K562 (cell line): ENCODE data around the gene CIAO3. TPM values are rescaled to one million over a fixed set of nuclear protein-coding genes. Genes with fewer than 3 reads are reported as not detected.

Experiments used
- ATAC-seq: fragments of 200-7000 bp; cut with Tn5 transposase; 3 replicates; pipeline ENCODE4 v1.9.1; 2020; ENCODE audit warnings: moderate library complexity
- BruUV-seq: library from RNA; stranded (reverse); fragments of 400-500 nt; replicated peaks from 2 replicates; lab custom pipeline; 2021; lab: Mats Ljungman, UMichigan
- CTCF ChIA-PET: fragments of 300-600 bp; formaldehyde crosslinking; extraction: SDS; loops from one replicate; lab custom pipeline; 2021; ENCODE audit warnings: low intra/inter-chr PET ratio; lab: Yijun Ruan, JAX
- POLR2A ChIA-PET: fragments of 300-600, 350-650 bp; sonication (Branson Sonifier 250); formaldehyde crosslinking; extraction: SDS; loops from one replicate; lab custom pipeline; 2021; ENCODE audit warnings: antibody characterized with exemption, inconsistent platforms; lab: Yijun Ruan, JAX
- DNase-seq, 4 experiments: peaks; one replicate each; pipeline versions ENCODE4 v3.0.0 to v3.0.0-alpha.2; 2011 to 2018; ENCODE audit warnings: low spot score in 3 of 4, mixed read lengths in 3 of 4; ENCODE audit errors: extremely low read depth in 1 of 4
- FAIRE-seq: peaks from 2 replicates; lab custom pipeline; 2011; peaks lifted over from hg19 to GRCh38; lab: Jason Lieb, UNC
- H2AFZ ChIP-seq: 2 replicates; pipeline ENCODE4 v1.6.0; 2011; ENCODE audit warnings: low read depth, low read length, control low read depth, inconsistent platforms
- H3K27ac ChIP-seq: fragments of 200-600 bp; 3 replicates; pipeline ENCODE4 v1.8.0; 2011; ENCODE audit warnings: low read depth, mild to moderate bottlenecking, control low read depth, inconsistent platforms, low read length, moderate library complexity, mixed read lengths; ENCODE audit errors: extremely low read depth
- H3K27me3 ChIP-seq, 2 experiments: fragments of 300-600 bp in 1 of 2; 2 replicates in 1 of 2; 3 replicates in 1 of 2; pipeline versions ENCODE4 v1.6.0 to v1.8.0; 2011; ENCODE audit warnings: inconsistent platforms in 2 of 2, low read length in 2 of 2, mild to moderate bottlenecking in 1 of 2, mixed read lengths in 1 of 2, moderate library complexity in 1 of 2; ENCODE audit not compliant: control insufficient read depth in 2 of 2, insufficient read depth in 2 of 2
- H3K36me3 ChIP-seq: fragments of 300-600 bp; 3 replicates; pipeline ENCODE4 v1.8.0; 2011; ENCODE audit warnings: mild to moderate bottlenecking, low read length, inconsistent platforms; ENCODE audit not compliant: control insufficient read depth, insufficient read depth
- H3K4me1 ChIP-seq, 2 experiments: fragments of 200-600 bp in 1 of 2; replicated peaks in 1 of 2; 2 replicates in 1 of 2; 3 replicates in 1 of 2; pipeline versions ENCODE4 v1.5.1 to v1.8.0; 2011; ENCODE audit warnings: inconsistent platforms in 2 of 2, low read length in 2 of 2, mild to moderate bottlenecking in 1 of 2, mixed read lengths in 1 of 2, moderate library complexity in 1 of 2; ENCODE audit not compliant: control insufficient read depth in 2 of 2, insufficient read depth in 2 of 2
- H3K4me2 ChIP-seq: 2 replicates; pipeline ENCODE4 v1.6.1; 2011; ENCODE audit warnings: low read length, control low read depth, inconsistent platforms, mixed read lengths; ENCODE audit not compliant: insufficient read depth
- H3K4me3 ChIP-seq: fragments of 200-600 bp; sonication (generic), shearing (Covaris generic); 2 replicates; pipeline ENCODE4 v1.5.1; 2016; ENCODE audit warnings: control low read depth, inconsistent platforms
- H3K79me2 ChIP-seq: fragments of 200-600 bp; 3 replicates; pipeline ENCODE4 v1.8.0; 2011; ENCODE audit warnings: low read length, inconsistent platforms; ENCODE audit not compliant: control insufficient read depth, insufficient read depth
- H3K9ac ChIP-seq, 2 experiments: 2 replicates each; pipeline versions ENCODE4 v1.6.0 to v1.6.1; 2011; ENCODE audit warnings: low read depth in 2 of 2, low read length in 2 of 2, control low read depth in 1 of 2, inconsistent platforms in 1 of 2, mild to moderate bottlenecking in 1 of 2, mixed read lengths in 1 of 2; ENCODE audit not compliant: insufficient read depth in 1 of 2
- H3K9me1 ChIP-seq: one replicate; pipeline ENCODE4 v1.6.0; 2011; ENCODE audit warnings: inconsistent platforms, mild to moderate bottlenecking, low read length, moderate library complexity; ENCODE audit not compliant: control insufficient read depth, insufficient read depth
- H3K9me3 ChIP-seq: replicated peaks from 2 replicates; pipeline ENCODE4 v1.5.1; 2011; ENCODE audit warnings: low read depth, low read length, inconsistent platforms; ENCODE audit not compliant: control insufficient read depth, insufficient read depth
- H4K20me1 ChIP-seq: replicated peaks from 2 replicates; pipeline ENCODE4 v1.6.1; 2011; ENCODE audit warnings: low read length, inconsistent platforms, mixed read lengths; ENCODE audit not compliant: control insufficient read depth, insufficient read depth
- CBX3 ChIP-seq, 2 experiments: IDR thresholded peaks; 1 replicate in 1 of 2; 2 replicates in 1 of 2; pipeline ENCODE4 v1.6.1; 2012; ENCODE audit warnings: inconsistent platforms in 2 of 2, low read length in 2 of 2, borderline replicate concordance in 1 of 2, control low read depth in 1 of 2
- CCNT2 ChIP-seq: IDR thresholded peaks from 2 replicates; pipeline ENCODE4 v1.6.1; 2011; ENCODE audit warnings: borderline replicate concordance, low read depth, mild to moderate bottlenecking, moderate library complexity, mixed read lengths, low read length; ENCODE audit not compliant: insufficient read length; ENCODE audit errors: extremely low read depth
- ESRRA ChIP-seq: fragments of 450-650 bp; IDR thresholded peaks from 2 replicates; pipeline ENCODE4 v1.6.1; 2014; ENCODE audit warnings: low read depth, mild to moderate bottlenecking, moderate library complexity, borderline replicate concordance
- GABPA ChIP-seq: fragments of 200-800 bp; sonication (Bioruptor generic); conservative IDR thresholded peaks from 2 replicates; pipeline ENCODE4 v1.6.1; 2016; ENCODE audit warnings: low read depth, missing genetic modification characterization, missing compliant biosample characterization
- KDM2B ChIP-seq: fragments of 250-450 bp; sonication (Bioruptor Pico); IDR thresholded peaks from 2 replicates; pipeline ENCODE4 v1.8.0; 2021; ENCODE audit warnings: mild to moderate bottlenecking, moderate library complexity
- MCM5 ChIP-seq: fragments of 450-650 bp; IDR thresholded peaks from 2 replicates; pipeline ENCODE4 v1.6.1; 2016; ENCODE audit warnings: low read depth
- NR2F6 ChIP-seq: fragments of 450-650 bp; formaldehyde crosslinking; IDR thresholded peaks from 2 replicates; pipeline ENCODE4 v1.4.0; 2020; ENCODE audit warnings: mild to moderate bottlenecking
- NR3C1 ChIP-seq: sonication (generic); formaldehyde crosslinking; IDR thresholded peaks from 2 replicates; pipeline ENCODE4 v1.8.1; 2022; ENCODE audit warnings: missing genetic modification reagents
- PRMT5 ChIP-seq: sonication (generic); formaldehyde crosslinking; IDR thresholded peaks from 2 replicates; pipeline ENCODE4 v1.5.0; 2020; ENCODE audit warnings: missing genetic modification reagents
- RB1 ChIP-seq: fragments of 450-650 bp; IDR thresholded peaks from 2 replicates; pipeline ENCODE4 v1.6.1; 2017; ENCODE audit warnings: low read depth, mild to moderate bottlenecking
- RFX1 ChIP-seq: fragments of 450-650 bp; IDR thresholded peaks from 2 replicates; pipeline ENCODE4 v1.6.1; 2016; ENCODE audit warnings: mild to moderate bottlenecking, moderate library complexity
- STAG1 ChIP-seq: sonication (generic); formaldehyde crosslinking; IDR thresholded peaks from 2 replicates; pipeline ENCODE4 v1.5.0; 2020; ENCODE audit warnings: missing genetic modification reagents, borderline replicate concordance
- TCFL5 ChIP-seq: fragments of 250-450 bp; sonication (Bioruptor Pico); conservative IDR thresholded peaks from 2 replicates; pipeline ENCODE4 v1.6.1; 2021; ENCODE audit warnings: mild to moderate bottlenecking, moderate library complexity, matching md5 sums
- ZBTB33 ChIP-seq: sonication (generic); formaldehyde crosslinking; IDR thresholded peaks from 2 replicates; pipeline ENCODE4 v1.8.1; 2023; ENCODE audit warnings: mild to moderate bottlenecking, missing genetic modification reagents
- ZNF165 ChIP-seq: fragments of 250-450 bp; sonication (Bioruptor Pico); IDR thresholded peaks from 2 replicates; pipeline ENCODE4 v1.4.0; 2020; ENCODE audit warnings: borderline replicate concordance
- ZNF232 ChIP-seq: sonication (generic); formaldehyde crosslinking; IDR thresholded peaks from 2 replicates; pipeline ENCODE4 v1.8.0; 2022; ENCODE audit warnings: mild to moderate bottlenecking, missing genetic modification reagents
- ZNF280B ChIP-seq: fragments of 250-450 bp; sonication (Bioruptor Pico); IDR thresholded peaks from 2 replicates; pipeline ENCODE4 v1.5.1; 2021; ENCODE audit warnings: mild to moderate bottlenecking
- ZNF707 ChIP-seq: fragments of 250-450 bp; sonication (Bioruptor Pico); conservative IDR thresholded peaks from 2 replicates; pipeline ENCODE4 v1.8.0; 2022; ENCODE audit warnings: inconsistent platforms, mild to moderate bottlenecking, moderate library complexity
- WGBS: fragments of 100-300 bp; shearing (Covaris generic); methylation state at CpG from one replicate; pipeline ENCODE4 v1.1.6; 2016; ENCODE audit warnings: low coverage, mixed read lengths; ENCODE audit not compliant: insufficient coverage; ENCODE audit errors: missing lambda C conversion rate; 5-methylcytosine and 5-hydroxymethylcytosine counted together
- in situ Hi-C: fragments of 300-500 bp; cut with MboI; formaldehyde crosslinking; loops from 4 replicates; pipeline ENCODE4 v1.15.0; 2018; ENCODE audit warnings: inconsistent platforms, mixed read lengths
- intact Hi-C: fragments of 100-400 bp; cut with micrococcal nuclease; formaldehyde crosslinking; loops from 2 replicates; pipeline ENCODE4 v1.14.2; 2022
- polyA plus RNA-seq, 8 experiments: library from polyadenylated mRNA; depleted of rRNA in 4 of 8; stranded (reverse) in 5 of 8; unstranded in 3 of 8; fragments of >200 nt; fragmentation: Nextera tagmentation in 2 of 8; fragmentation: Illumina TruSeq in 1 of 8; extraction: Ambion mirVana in 2 of 8; extraction: Trizol in 1 of 8; gene quantifications; 2 replicates each; pipeline versions ENCODE4 v1.2.1 to v1.2.3, GENCODE V29; 2011 to 2014; ENCODE audit warnings: inconsistent platforms in 1 of 8, missing spikeins in 1 of 8
- total RNA-seq, 7 experiments: library from RNA; depleted of rRNA in 6 of 7; stranded (reverse); fragments of >200 nt in 6 of 7; fragmentation: Illumina TruSeq in 2 of 7; extraction: Trizol in 2 of 7; gene quantifications; 2 replicates each; pipeline versions ENCODE4 v1.2.1 to v1.2.3, GENCODE V29; 2011 to 2021; ENCODE audit warnings: low replicate concordance in 1 of 7

CIAO3 gene
- total and polyA plus RNA-seq, 9 of the 15 experiments (the other 6 are each of a cell fraction or from before 2014, with no cell fraction given), result 2.2 to 35.6 (median 18.7) TPM

GRCh38 chr16:702341-702740, 38.5 kb downstream of the CIAO3 start (continued):
- no peak for TF ChIP-seq MCM5

GRCh38 chr16:700684-701584, 39.9 kb downstream of the CIAO3 start:
- POLR2A ChIA-PET, result no interaction called here
- no peak for TF ChIP-seq CCNT2
- TF ChIP-seq CBX3 (IDR thresholded peaks at IDR 0.05; ENCODE audit: borderline replicate concordance in 1 of 2, low read length in 2 of 2), result no peak
- TF ChIP-seq RB1, result peak; percentile 71; the same call in 1 of the 2 replicates
- peak; percentile 88; the same call in 1 of the 2 replicates for TF ChIP-seq NR3C1 (CRISPR knock-in tag)
- TF ChIP-seq KDM2B (CRISPR knock-in tag), result no peak
- no peak for TF ChIP-seq STAG1 (CRISPR knock-in tag)
- TF ChIP-seq ZNF280B, result no peak
- peak; percentile 37; the same call in 1 of the 2 replicates for TF ChIP-seq ZNF232
- no peak for TF ChIP-seq GABPA (tag)
- TF ChIP-seq ZBTB33, result peak; percentile 66; the same call in 1 of the 2 replicates
- TF ChIP-seq TCFL5 (CRISPR knock-in tag), result no peak
- TF ChIP-seq RFX1, result no peak
- no peak for TF ChIP-seq NR2F6 (CRISPR knock-in tag)
- TF ChIP-seq PRMT5 (CRISPR knock-in tag), result peak; percentile 84; the same call in 1 of the 2 replicates
- TF ChIP-seq ZNF165 (CRISPR knock-in tag), result no peak
- TF ChIP-seq ZNF707 (CRISPR knock-in tag), result no peak
- TF ChIP-seq ESRRA, result no peak

More at GRCh38 chr16:700684-701584, 39.9 kb downstream of the CIAO3 start:
- no peak overlapping the region for H3K4me3 ChIP-seq
- no peaks in the 10 kb centered on the region for H3K36me3 ChIP-seq
- H3K9me1 ChIP-seq, result peaks cover 6% of the 10 kb centered on the region
- peak; percentile 86 for ATAC-seq
- peaks cover under 1 to 61% of the 10 kb centered on the region in 2 experiments; a peak in 4 of 5 replicates for H3K4me1 ChIP-seq
- in situ Hi-C loops (no loop called here), intact Hi-C loops (no loop called here)
- no peak overlapping the region for H3K9ac ChIP-seq
- no peak for FAIRE-seq
- peaks cover 15 to 56% of the 10 kb centered on the region in 2 experiments; a peak in 4 of 5 replicates for H3K27me3 ChIP-seq
- no peak overlapping the region for H3K4me2 ChIP-seq
- H2AFZ ChIP-seq, result no peak overlapping the region
- no peaks in the 10 kb centered on the region for H3K79me2 ChIP-seq
- 1% methylated on average over 69 of the region's 76 CpGs for WGBS
- BruUV-seq, result no TSS peak
- no peak overlapping the region for H3K27ac ChIP-seq
- H3K9me3 ChIP-seq, result no peaks in the 10 kb centered on the region
- CTCF ChIA-PET, result no interaction called here
- peak; percentile 62 to 77 (median 73) for DNase-seq
- H4K20me1 ChIP-seq, result peaks cover 28% of the 10 kb centered on the region
